ENCODE results near the gene NSMCE4A.
"Not testable (repeated sequence)": the region's sequence is repeated elsewhere in the genome, so short reads cannot be mapped to it uniquely, and the experiment has no call there.

NSMCE4A gene

GRCh38 chr10:121988361-121989324 lies 13.6 kb upstream of the NSMCE4A start, which contains the start of gene TACC2:
TACC2 (plus strand) TSS chr10:121989163; CDS start chr10:122021982, 32,819 bp downstream.
- DNase-seq = no peak

GRCh38 chr10:121984463-121984862 lies 9.4 kb upstream of the NSMCE4A start:
- DNase-seq = no peak

GRCh38 chr10:121983852-121984251 lies 8.8 kb upstream of the NSMCE4A start:
- DNase-seq = no peak

- DNase-seq = no peak
Measured at GRCh38 chr10:121981346-121981745, 6.3 kb upstream of the NSMCE4A start.

- no peak for DNase-seq
Measured at GRCh38 chr10:121978511-121978910, 3.5 kb upstream of the NSMCE4A start.

- DNase-seq = no peak
Measured at GRCh38 chr10:121976607-121977006, 1.6 kb upstream of the NSMCE4A start.

- no peak for DNase-seq
Measured at GRCh38 chr10:121975295-121976086, 474 bp upstream of the NSMCE4A start.

GRCh38 chr10:121974019-121974534 lies 940 bp downstream of the NSMCE4A start:
- DNase-seq = no peak

GRCh38 chr10:121969086-121969485 lies 5.9 kb downstream of the NSMCE4A start:
- DNase-seq = not testable (repeated sequence)

GRCh38 chr10:121965996-121966395 lies 9.0 kb downstream of the NSMCE4A start:
- DNase-seq = no peak

- DNase-seq = no peak
Measured at GRCh38 chr10:121961456-121961855, 13.6 kb downstream of the NSMCE4A start.

- DNase-seq = no peak
Measured at GRCh38 chr10:121959671-121960070, 15.3 kb downstream of the NSMCE4A start.

GRCh38 chr10:121956111-121957061 lies 18.6 kb downstream of the NSMCE4A start:
- DNase-seq = no peak

GRCh38 chr10:121952226-121952625 lies 22.8 kb downstream of the NSMCE4A start:
- DNase-seq = no peak

- DNase-seq = no peak
Measured at GRCh38 chr10:121949451-121949850, 25.6 kb downstream of the NSMCE4A start.

- no peak for DNase-seq
Measured at GRCh38 chr10:121949049-121949448, 26.0 kb downstream of the NSMCE4A start.

GRCh38 chr10:121947343-121948330 lies 27.4 kb downstream of the NSMCE4A start:
- DNase-seq = no peak

- DNase-seq = no peak
Measured at GRCh38 chr10:121942749-121943416, 32.1 kb downstream of the NSMCE4A start.

GRCh38 chr10:121941532-121941931 lies 33.5 kb downstream of the NSMCE4A start:
- DNase-seq = no peak

- DNase-seq = no peak
Measured at GRCh38 chr10:121936295-121936694, 38.7 kb downstream of the NSMCE4A start.
